GM23338 (cell line): ENCODE data around the gene SV2C.

Experiments used
- CREB1 ChIP-seq: fragments of 250-450 bp; sonication (Bioruptor Pico); IDR thresholded peaks from 2 replicates; pipeline ENCODE4 v1.5.0; 2020; ENCODE audit warnings: low read depth, mild to moderate bottlenecking, moderate library complexity
- ETS1 ChIP-seq: IDR thresholded peaks from 2 replicates; pipeline ENCODE4 v1.6.1; 2016; ENCODE audit warnings: antibody characterized with exemption
- EZH2 ChIP-seq: fragments of 200-600 bp; sonication (generic); IDR thresholded peaks from one replicate; pipeline ENCODE4 v1.8.0; 2017; ENCODE audit warnings: antibody characterized with exemption, mild to moderate bottlenecking, low read depth; ENCODE audit not compliant: unreplicated experiment
- EZH2phosphoT487 ChIP-seq: fragments of 200-600 bp; sonication (generic); IDR thresholded peaks from one replicate; pipeline ENCODE4 v1.8.1; 2018; ENCODE audit warnings: antibody characterized with exemption; ENCODE audit not compliant: unreplicated experiment
- JUNB ChIP-seq: IDR thresholded peaks from one replicate; pipeline ENCODE4 v1.6.1; 2016; ENCODE audit warnings: antibody characterized with exemption; ENCODE audit not compliant: unreplicated experiment
- POLR2AphosphoS5 ChIP-seq: IDR thresholded peaks from 2 replicates; pipeline ENCODE4 v1.6.1; 2016; ENCODE audit warnings: antibody characterized with exemption, low read depth
- STAT1 ChIP-seq: IDR thresholded peaks from one replicate; pipeline ENCODE4 v1.6.1; 2016; ENCODE audit warnings: antibody characterized with exemption; ENCODE audit not compliant: unreplicated experiment
- ZNF114 ChIP-seq: fragments of 250-450 bp; sonication (Bioruptor Pico); IDR thresholded peaks from 2 replicates; pipeline ENCODE4 v1.5.0; 2020; ENCODE audit warnings: mild to moderate bottlenecking, moderate library complexity
- TF ChIP-seq, protein P1 (sequence below), 2 experiments: fragments of 200-600 bp in 1 of 2; sonication (generic) in 1 of 2; conservative IDR thresholded peaks; 2 replicates each; pipeline versions ENCODE4 v1.5.1 to v1.6.1; 2016 to 2017; ENCODE audit warnings: antibody characterized with exemption in 2 of 2, low read depth in 2 of 2, mild to moderate bottlenecking in 2 of 2, moderate library complexity in 1 of 2
- TF ChIP-seq, protein P2 (sequence below): IDR thresholded peaks from one replicate; pipeline ENCODE4 v1.6.1; 2018; ENCODE audit warnings: antibody characterized with exemption; ENCODE audit not compliant: unreplicated experiment

GRCh38 chr5:76379316-76379715 lies 296.1 kb downstream of the SV2C start:
- TF ChIP-seq, protein P1, sequence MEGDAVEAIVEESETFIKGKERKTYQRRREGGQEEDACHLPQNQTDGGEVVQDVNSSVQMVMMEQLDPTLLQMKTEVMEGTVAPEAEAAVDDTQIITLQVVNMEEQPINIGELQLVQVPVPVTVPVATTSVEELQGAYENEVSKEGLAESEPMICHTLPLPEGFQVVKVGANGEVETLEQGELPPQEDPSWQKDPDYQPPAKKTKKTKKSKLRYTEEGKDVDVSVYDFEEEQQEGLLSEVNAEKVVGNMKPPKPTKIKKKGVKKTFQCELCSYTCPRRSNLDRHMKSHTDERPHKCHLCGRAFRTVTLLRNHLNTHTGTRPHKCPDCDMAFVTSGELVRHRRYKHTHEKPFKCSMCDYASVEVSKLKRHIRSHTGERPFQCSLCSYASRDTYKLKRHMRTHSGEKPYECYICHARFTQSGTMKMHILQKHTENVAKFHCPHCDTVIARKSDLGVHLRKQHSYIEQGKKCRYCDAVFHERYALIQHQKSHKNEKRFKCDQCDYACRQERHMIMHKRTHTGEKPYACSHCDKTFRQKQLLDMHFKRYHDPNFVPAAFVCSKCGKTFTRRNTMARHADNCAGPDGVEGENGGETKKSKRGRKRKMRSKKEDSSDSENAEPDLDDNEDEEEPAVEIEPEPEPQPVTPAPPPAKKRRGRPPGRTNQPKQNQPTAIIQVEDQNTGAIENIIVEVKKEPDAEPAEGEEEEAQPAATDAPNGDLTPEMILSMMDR (conservative IDR thresholded peaks at IDR 0.05; ENCODE audit: low read depth in 2 of 2): no peak
- TF ChIP-seq JUNB: no peak
- no peak for TF ChIP-seq EZH2
- TF ChIP-seq CREB1: no peak
- TF ChIP-seq, protein P2, sequence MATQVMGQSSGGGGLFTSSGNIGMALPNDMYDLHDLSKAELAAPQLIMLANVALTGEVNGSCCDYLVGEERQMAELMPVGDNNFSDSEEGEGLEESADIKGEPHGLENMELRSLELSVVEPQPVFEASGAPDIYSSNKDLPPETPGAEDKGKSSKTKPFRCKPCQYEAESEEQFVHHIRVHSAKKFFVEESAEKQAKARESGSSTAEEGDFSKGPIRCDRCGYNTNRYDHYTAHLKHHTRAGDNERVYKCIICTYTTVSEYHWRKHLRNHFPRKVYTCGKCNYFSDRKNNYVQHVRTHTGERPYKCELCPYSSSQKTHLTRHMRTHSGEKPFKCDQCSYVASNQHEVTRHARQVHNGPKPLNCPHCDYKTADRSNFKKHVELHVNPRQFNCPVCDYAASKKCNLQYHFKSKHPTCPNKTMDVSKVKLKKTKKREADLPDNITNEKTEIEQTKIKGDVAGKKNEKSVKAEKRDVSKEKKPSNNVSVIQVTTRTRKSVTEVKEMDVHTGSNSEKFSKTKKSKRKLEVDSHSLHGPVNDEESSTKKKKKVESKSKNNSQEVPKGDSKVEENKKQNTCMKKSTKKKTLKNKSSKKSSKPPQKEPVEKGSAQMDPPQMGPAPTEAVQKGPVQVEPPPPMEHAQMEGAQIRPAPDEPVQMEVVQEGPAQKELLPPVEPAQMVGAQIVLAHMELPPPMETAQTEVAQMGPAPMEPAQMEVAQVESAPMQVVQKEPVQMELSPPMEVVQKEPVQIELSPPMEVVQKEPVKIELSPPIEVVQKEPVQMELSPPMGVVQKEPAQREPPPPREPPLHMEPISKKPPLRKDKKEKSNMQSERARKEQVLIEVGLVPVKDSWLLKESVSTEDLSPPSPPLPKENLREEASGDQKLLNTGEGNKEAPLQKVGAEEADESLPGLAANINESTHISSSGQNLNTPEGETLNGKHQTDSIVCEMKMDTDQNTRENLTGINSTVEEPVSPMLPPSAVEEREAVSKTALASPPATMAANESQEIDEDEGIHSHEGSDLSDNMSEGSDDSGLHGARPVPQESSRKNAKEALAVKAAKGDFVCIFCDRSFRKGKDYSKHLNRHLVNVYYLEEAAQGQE: no peak
- no peak for TF ChIP-seq EZH2phosphoT487
- no peak for TF ChIP-seq POLR2AphosphoS5
- TF ChIP-seq STAT1: no peak
- TF ChIP-seq ETS1: no peak
- TF ChIP-seq ZNF114 (CRISPR knock-in tag): no peak
